ENCODE measurements around the gene SOX4. TPM values are rescaled to one million over a fixed set of nuclear protein-coding genes. Genes with fewer than 3 reads are reported as not detected.

Gene SOX4
- total and polyA plus RNA-seq, 2 donors (not counting 3 experiments of a cell fraction or from before 2014, with no cell fraction given): 20.4 to 121 TPM

GRCh38 chr6:21592953-21593352, 598 bp upstream of the SOX4 start:
- TF ChIP-seq, protein P1, sequence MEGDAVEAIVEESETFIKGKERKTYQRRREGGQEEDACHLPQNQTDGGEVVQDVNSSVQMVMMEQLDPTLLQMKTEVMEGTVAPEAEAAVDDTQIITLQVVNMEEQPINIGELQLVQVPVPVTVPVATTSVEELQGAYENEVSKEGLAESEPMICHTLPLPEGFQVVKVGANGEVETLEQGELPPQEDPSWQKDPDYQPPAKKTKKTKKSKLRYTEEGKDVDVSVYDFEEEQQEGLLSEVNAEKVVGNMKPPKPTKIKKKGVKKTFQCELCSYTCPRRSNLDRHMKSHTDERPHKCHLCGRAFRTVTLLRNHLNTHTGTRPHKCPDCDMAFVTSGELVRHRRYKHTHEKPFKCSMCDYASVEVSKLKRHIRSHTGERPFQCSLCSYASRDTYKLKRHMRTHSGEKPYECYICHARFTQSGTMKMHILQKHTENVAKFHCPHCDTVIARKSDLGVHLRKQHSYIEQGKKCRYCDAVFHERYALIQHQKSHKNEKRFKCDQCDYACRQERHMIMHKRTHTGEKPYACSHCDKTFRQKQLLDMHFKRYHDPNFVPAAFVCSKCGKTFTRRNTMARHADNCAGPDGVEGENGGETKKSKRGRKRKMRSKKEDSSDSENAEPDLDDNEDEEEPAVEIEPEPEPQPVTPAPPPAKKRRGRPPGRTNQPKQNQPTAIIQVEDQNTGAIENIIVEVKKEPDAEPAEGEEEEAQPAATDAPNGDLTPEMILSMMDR (IDR thresholded peaks at IDR 0.05; ENCODE audit: extremely low read depth in 1 of 2, insufficient read depth in 1 of 2, low read depth in 1 of 2, low read length in 2 of 2): no peak
- TF ChIP-seq MYC (IDR thresholded peaks at IDR 0.05; ENCODE audit: low read depth, low read length) (no peak), JUN (IDR thresholded peaks at IDR 0.05; ENCODE audit: borderline replicate concordance, insufficient read depth, insufficient read length, low read depth) (no peak), POLR2A (IDR thresholded peaks at IDR 0.05; ENCODE audit: low read depth, low read length) (no peak), MAX (IDR thresholded peaks at IDR 0.05; ENCODE audit: insufficient read depth, insufficient read length) (no peak), FOS (IDR thresholded peaks at IDR 0.05; ENCODE audit: borderline replicate concordance, insufficient read depth, low read length) (no peak), GATA2 (IDR thresholded peaks at IDR 0.05; ENCODE audit: insufficient read depth, insufficient read length, low read depth, low read length) (no peak), POLR2AphosphoS5 (IDR thresholded peaks at IDR 0.05; ENCODE audit: insufficient read depth, low read depth, low read length) (no peak), EZH2 (IDR thresholded peaks at IDR 0.05; ENCODE audit: borderline replicate concordance, low read depth, low read length, severe bottlenecking) (no peak)
- FAIRE-seq (no peak), DNase-seq (ENCODE audit: low read depth, low spot score) (no peak)
- Histone ChIP-seq H3K9me3 (replicated peaks; ENCODE audit: control insufficient read depth, insufficient read depth, low read length) (no peaks in the 10 kb centered on the region), H2AFZ (ENCODE audit: low read depth, low read length) (peak overlapping the region; percentile 28), H3K4me2 (ENCODE audit: insufficient read depth, low read length) (peak overlapping the region; percentile 88), H3K36me3 (ENCODE audit: control insufficient read depth in 2 of 2, extremely low read depth in 1 of 2, insufficient read depth in 2 of 2, low read length in 2 of 2) (peaks cover 2 to 5% of the 10 kb centered on the region in 2 experiments), H3K4me1 (ENCODE audit: control insufficient read depth, extremely low read depth, insufficient read depth, low read length) (peaks cover 12% of the 10 kb centered on the region), H3K79me2 (ENCODE audit: control insufficient read depth, insufficient read depth, low read length) (peaks cover 43% of the 10 kb centered on the region), H3K27me3 (ENCODE audit: control insufficient read depth in 2 of 2, insufficient read depth in 2 of 2, low read length in 2 of 2) (no peaks in the 10 kb centered on the region), H3K9me1 (replicated peaks; ENCODE audit: control insufficient read depth, extremely low read depth, insufficient read depth, low read length) (no peaks in the 10 kb centered on the region), H4K20me1 (replicated peaks; ENCODE audit: control insufficient read depth, extremely low read depth, insufficient read depth, low read length) (peaks cover 2% of the 10 kb centered on the region), H3K4me3 (replicated peaks in 1 of 3; ENCODE audit: insufficient read depth in 1 of 3, low read depth in 1 of 3, low read length in 3 of 3) (peak overlapping the region in 2 of 3 experiments; percentile 17 to 56), H3K27ac (ENCODE audit: insufficient read depth, low read depth, low read length) (peak overlapping the region; percentile 6), H3K9ac (replicated peaks; ENCODE audit: extremely low read depth, insufficient read depth, low read length) (peak overlapping the region; percentile 14)
- POLR2A ChIA-PET: interaction anchor here (0.6 to 2.8 kb wide), 59 partner anchors 9 to 1854 kb away, joined by 3 to 47 read pairs (median 6); no protein-coding TSS in a partner anchor
- TSS peak; percentile 29 for BruUV-seq (replicated peaks)
- CTCF ChIA-PET: interaction anchor here (0.8 to 9.6 kb wide), 15 partner anchors 9 to 1821 kb away, joined by 3 to 222 read pairs (median 4); no protein-coding TSS in a partner anchor
- intact Hi-C loops (cut with micrococcal nuclease): loop anchor here (1.0 to 10.0 kb wide), 8 partner anchors 394 to 1235 kb away; no protein-coding TSS in a partner anchor
- dilution Hi-C loops (cut with MboI; ENCODE audit: extremely low pct_ligation_motif_present, low sequenced_read_pairs): no loop called here

Data from endothelial cell of umbilical vein (primary cell).